IMR-90 (cell line): Measurements from ENCODE around the gene HINT2. TPM values are rescaled to one million over a fixed set of nuclear protein-coding genes. Genes with fewer than 3 reads are reported as not detected.

Experiments
- ATAC-seq: fragments of 200-7000 bp; cut with Tn5 transposase; 2 replicates; pipeline ENCODE4 v1.9.1; 2020; ENCODE audit warnings: low read depth, mild to moderate bottlenecking, moderate library complexity
- BruUV-seq: library from RNA; stranded (reverse); fragments of 400-500 nt; replicated peaks from 2 replicates; lab custom pipeline; 2021; lab: Mats Ljungman, UMichigan
- CTCF ChIA-PET: fragments of 300-600 bp; formaldehyde crosslinking; extraction: SDS; loops from one replicate; lab custom pipeline; 2021; ENCODE audit warnings: antibody characterized with exemption; lab: Yijun Ruan, JAX
- POLR2A ChIA-PET: fragments of 300-600 bp; sonication (Branson Sonifier 250); formaldehyde crosslinking; loops from one replicate; lab custom pipeline; 2022; ENCODE audit warnings: antibody characterized with exemption; ENCODE audit not compliant: unreplicated experiment; lab: Charles Lee
- DNase-seq: peaks from one replicate; pipeline ENCODE4 v3.0.0; 2013
- H2AFZ ChIP-seq: replicated peaks from 2 replicates; pipeline ENCODE3; 2013; ENCODE audit warnings: low read length, mild to moderate bottlenecking; ENCODE audit not compliant: poor library complexity
- H2AK5ac ChIP-seq: 2 replicates; pipeline ENCODE4 v1.6.1; 2013; ENCODE audit warnings: low read depth, low read length, inconsistent platforms
- H2AK9ac ChIP-seq: replicated peaks from 2 replicates; pipeline ENCODE3; 2013; ENCODE audit warnings: mild to moderate bottlenecking, low read depth, low read length, moderate library complexity; ENCODE audit not compliant: poor library complexity
- H2BK120ac ChIP-seq: 2 replicates; pipeline ENCODE4 v1.6.1; 2013; ENCODE audit warnings: low read depth, low read length, inconsistent platforms
- H2BK15ac ChIP-seq: 3 replicates; pipeline ENCODE4 v1.6.1; 2013; ENCODE audit warnings: low read depth, low read length, inconsistent platforms
- H2BK20ac ChIP-seq: 2 replicates; pipeline ENCODE4 v1.6.1; 2013; ENCODE audit warnings: low read depth, mild to moderate bottlenecking, inconsistent platforms, low read length, moderate library complexity
- H2BK5ac ChIP-seq: 2 replicates; pipeline ENCODE4 v1.6.1; 2013; ENCODE audit warnings: mild to moderate bottlenecking, low read depth, low read length, inconsistent platforms; ENCODE audit not compliant: poor library complexity, severe bottlenecking
- H3K14ac ChIP-seq: replicated peaks from 2 replicates; pipeline ENCODE4 v1.6.1; 2013; ENCODE audit warnings: low read depth, low read length, inconsistent platforms
- H3K18ac ChIP-seq: 2 replicates; pipeline ENCODE4 v1.6.1; 2013; ENCODE audit warnings: low read depth, low read length, control low read depth
- H3K23ac ChIP-seq: 2 replicates; pipeline ENCODE4 v1.6.1; 2013; ENCODE audit warnings: low read depth, low read length, inconsistent platforms
- H3K27ac ChIP-seq: 2 replicates; pipeline ENCODE4 v1.5.1; 2013; ENCODE audit warnings: mild to moderate bottlenecking, control low read depth, low read length; ENCODE audit not compliant: insufficient read depth
- H3K27me3 ChIP-seq: 2 replicates; pipeline ENCODE4 v1.6.1; 2013; ENCODE audit warnings: low read length; ENCODE audit not compliant: control insufficient read depth, insufficient read depth
- H3K36me3 ChIP-seq: 2 replicates; pipeline ENCODE4 v1.6.1; 2013; ENCODE audit warnings: low read length, mixed read lengths; ENCODE audit not compliant: control insufficient read depth, insufficient read depth
- H3K4ac ChIP-seq: 2 replicates; pipeline ENCODE4 v1.6.1; 2013; ENCODE audit warnings: low read depth, low read length, inconsistent platforms
- H3K4me1 ChIP-seq: 2 replicates; pipeline ENCODE4 v1.6.1; 2013; ENCODE audit warnings: low read length, mixed read lengths; ENCODE audit not compliant: control insufficient read depth, insufficient read depth
- H3K4me2 ChIP-seq: 2 replicates; pipeline ENCODE4 v1.6.1; 2013; ENCODE audit warnings: low read depth, mild to moderate bottlenecking, control low read depth, low read length, moderate library complexity
- H3K4me3 ChIP-seq: 2 replicates; pipeline ENCODE4 v1.5.1; 2013; ENCODE audit warnings: low read depth, mild to moderate bottlenecking, control low read depth, low read length, moderate library complexity; ENCODE audit not compliant: insufficient read depth
- H3K56ac ChIP-seq: 2 replicates; pipeline ENCODE4 v1.6.1; 2013; ENCODE audit warnings: low read length, inconsistent platforms; ENCODE audit not compliant: insufficient read depth; ENCODE audit errors: extremely low read depth
- H3K79me1 ChIP-seq, 2 experiments: 2 replicates each; pipeline ENCODE4 v1.6.1; 2013; ENCODE audit warnings: low read length in 2 of 2, inconsistent platforms in 1 of 2, low read depth in 1 of 2
- H3K9ac ChIP-seq: 2 replicates; pipeline ENCODE4 v1.6.1; 2013; ENCODE audit warnings: low read depth, low read length, control low read depth
- H3K9me1 ChIP-seq: 2 replicates; pipeline ENCODE4 v1.6.1; 2013; ENCODE audit warnings: low read length, inconsistent platforms; ENCODE audit not compliant: insufficient read depth
- H3K9me3 ChIP-seq: 2 replicates; pipeline ENCODE4 v1.6.1; 2013; ENCODE audit warnings: low read length; ENCODE audit not compliant: control insufficient read depth, insufficient read depth
- H4K20me1 ChIP-seq: 2 replicates; pipeline ENCODE4 v1.6.1; 2013; ENCODE audit warnings: low read length, inconsistent platforms; ENCODE audit not compliant: insufficient read depth
- H4K5ac ChIP-seq: 2 replicates; pipeline ENCODE4 v1.6.1; 2013; ENCODE audit warnings: mild to moderate bottlenecking, low read depth, low read length, control low read depth
- H4K8ac ChIP-seq, 2 experiments: 2 replicates each; pipeline ENCODE4 v1.6.1; 2013; ENCODE audit warnings: low read depth in 2 of 2, low read length in 2 of 2, control low read depth in 1 of 2, inconsistent platforms in 1 of 2
- H4K91ac ChIP-seq: 2 replicates; pipeline ENCODE4 v1.6.1; 2013; ENCODE audit warnings: low read depth, low read length, inconsistent platforms; ENCODE audit not compliant: insufficient read depth
- CTCF ChIP-seq: conservative IDR thresholded peaks from 2 replicates; pipeline ENCODE4 v1.5.1; 2012; ENCODE audit warnings: mild to moderate bottlenecking, low read depth, low read length, improper control_type of control experiment
- MAZ ChIP-seq: IDR thresholded peaks from 2 replicates; pipeline ENCODE4 v1.6.1; 2012; ENCODE audit warnings: low read depth, mild to moderate bottlenecking, low read length, improper control_type of control experiment, moderate library complexity, borderline replicate concordance
- NFE2L2 ChIP-seq: fragments of 150-350 bp; IDR thresholded peaks from 2 replicates; pipeline ENCODE4 v1.6.1; 2016; ENCODE audit warnings: low read depth, mild to moderate bottlenecking, low read length
- RCOR1 ChIP-seq: IDR thresholded peaks from 2 replicates; pipeline ENCODE4 v1.6.1; 2012; ENCODE audit warnings: mild to moderate bottlenecking, low read length, improper control_type of control experiment; ENCODE audit not compliant: insufficient replicate concordance
- RFX5 ChIP-seq: IDR thresholded peaks from 2 replicates; pipeline ENCODE4 v1.8.0; 2012; ENCODE audit warnings: low read depth, mild to moderate bottlenecking, low read length, moderate library complexity
- SMC3 ChIP-seq: fragments of 150-350 bp; IDR thresholded peaks from 2 replicates; pipeline ENCODE4 v1.6.1; 2016; ENCODE audit warnings: low read depth, mild to moderate bottlenecking, antibody characterized with exemption, low read length, moderate library complexity
- WGBS, 2 experiments: methylation state at CpG; one replicate each; pipeline versions ENCODE4 v1.1.5 to v1.1.7; 2013; ENCODE audit warnings: missing lambda C conversion rate in 2 of 2; ENCODE audit not compliant: insufficient read length in 1 of 2; ENCODE audit errors: extremely low coverage in 2 of 2; 5-methylcytosine and 5-hydroxymethylcytosine counted together
- dilution Hi-C: fragments of 300-500 bp; cut with HindIII; formaldehyde crosslinking; loops from one replicate; pipeline ENCODE4 v1.14.3; 2018; ENCODE audit warnings: low sequenced_read_pairs; ENCODE audit not compliant: unreplicated experiment
- in situ Hi-C: fragments of 300-500 bp; cut with MboI; formaldehyde crosslinking; loops from 3 replicates; pipeline ENCODE4 v1.14.3; 2019; ENCODE audit warnings: low sequenced_read_pairs, inconsistent platforms, mixed read lengths
- intact Hi-C: fragments of 100-400 bp; cut with micrococcal nuclease; formaldehyde crosslinking; loops from 2 replicates; pipeline ENCODE4 v1.10.0; 2022
- polyA plus RNA-seq, 3 experiments: library from polyadenylated mRNA; depleted of rRNA; stranded (reverse); fragments of >200 nt; gene quantifications; 2 replicates each; pipeline ENCODE4 v1.2.3, GENCODE V29; 2012; ENCODE audit warnings: low replicate concordance in 1 of 3
- total RNA-seq: library from RNA; depleted of rRNA; stranded (reverse); fragments of >200 nt; gene quantifications from 2 replicates; pipeline ENCODE4 v1.2.3, GENCODE V29; 2012

HINT2 gene
- total and polyA plus RNA-seq, 2 of the 4 experiments (the other 2 are of a cell fraction): 7.5 to 20.6 TPM

- no peaks in the 10 kb centered on the region for H3K9me3 ChIP-seq
- WGBS, 2 experiments: 0% methylated on average over 5 of the region's 21 CpGs; no CpG with 5 or more reads in 1 of the 2 experiments
These were observed 13.9 kb upstream of the HINT2 start, which contains the start of gene FAM221B for GRCh38 chr9:35828716-35829083. Gene FAM221B, minus strand, starts transcription at chr9:35828732. Its CDS starts 2,571 bp downstream, at chr9:35826161.

More at GRCh38 chr9:35828716-35829083, 13.9 kb upstream of the HINT2 start, which contains the start of gene FAM221B:
- intact Hi-C loops (loop anchor here (2.0 to 10.0 kb wide), 2 partner anchors 16 to 196 kb away; no protein-coding TSS in a partner anchor), in situ Hi-C loops (no loop called here), dilution Hi-C loops (no loop called here)
- H3K18ac ChIP-seq: peak within 1 kb of the TSS; percentile 79
- H3K9me1 ChIP-seq: peaks cover 17% of the 10 kb centered on the region
- peak within 1 kb of the TSS; percentile 56 for H3K56ac ChIP-seq
- H3K79me1 ChIP-seq: peaks cover 2 to 18% of the 10 kb centered on the region in 2 experiments; a peak in 3 of 4 replicates
- ChIA-PET CTCF (interaction anchor here (1.0 kb wide), 2 partner anchors 54 to 83 kb away, joined by 3 read pairs; no protein-coding TSS in a partner anchor), POLR2A (interaction anchor here (0.6 kb wide), 1 partner anchor 1681 kb away, joined by 25 read pairs; no protein-coding TSS in a partner anchor)
- peak within 1 kb of the TSS; percentile 99 for H2AFZ ChIP-seq
- H2BK20ac ChIP-seq: 0 out of 2 replicates have a peak within 1 kb of the TSS, but pooled peaks have one; percentile 16
- H3K4me3 ChIP-seq: peak within 1 kb of the TSS; percentile 91
- peak within 1 kb of the TSS; percentile 93 to 97 for H4K8ac ChIP-seq
- H3K27ac ChIP-seq: peak within 1 kb of the TSS; percentile 85
- H2BK120ac ChIP-seq: peak within 1 kb of the TSS; percentile 38
- H4K91ac ChIP-seq: peak within 1 kb of the TSS; percentile 77
- no TSS peak for BruUV-seq
- peak within 1 kb of the TSS; percentile 63 for H2AK9ac ChIP-seq
- peak within 1 kb of the TSS; percentile 73 for H2BK5ac ChIP-seq
- H3K4me2 ChIP-seq: peak within 1 kb of the TSS; percentile 100
- H4K5ac ChIP-seq: peak within 1 kb of the TSS; percentile 99
- ATAC-seq: no peak
- H2BK15ac ChIP-seq: peak within 1 kb of the TSS; percentile 97; the same call in 2 of the 3 replicates
- H3K36me3 ChIP-seq: no peaks in the 10 kb centered on the region
- peak within 1 kb of the TSS; percentile 71 for H2AK5ac ChIP-seq
- H3K4me1 ChIP-seq: peaks cover 8% of the 10 kb centered on the region
- no peak for TF ChIP-seq RFX5
- no peak for TF ChIP-seq SMC3
- TF ChIP-seq NFE2L2: no peak
- no peak for TF ChIP-seq RCOR1
- no peak for TF ChIP-seq CTCF
- TF ChIP-seq MAZ: no peak
- peak within 1 kb of the TSS; percentile 97 for H3K9ac ChIP-seq
- no peaks in the 10 kb centered on the region for H4K20me1 ChIP-seq
- peak within 1 kb of the TSS; percentile 92 for H3K14ac ChIP-seq
- no peaks in the 10 kb centered on the region for H3K27me3 ChIP-seq
- DNase-seq: no peak
- H3K4ac ChIP-seq: peak within 1 kb of the TSS; percentile 84
- peak within 1 kb of the TSS; percentile 91 for H3K23ac ChIP-seq
